ENCODE measurements around the gene SIGLEC5. TPM values are rescaled to one million over a fixed set of nuclear protein-coding genes. Genes with fewer than 3 reads are reported as not detected.

Gene SIGLEC5
- total and polyA plus RNA-seq, 2 of the 8 experiments (the other 6 are each of a cell fraction or from before 2014, with no cell fraction given): not detected

DNA sequence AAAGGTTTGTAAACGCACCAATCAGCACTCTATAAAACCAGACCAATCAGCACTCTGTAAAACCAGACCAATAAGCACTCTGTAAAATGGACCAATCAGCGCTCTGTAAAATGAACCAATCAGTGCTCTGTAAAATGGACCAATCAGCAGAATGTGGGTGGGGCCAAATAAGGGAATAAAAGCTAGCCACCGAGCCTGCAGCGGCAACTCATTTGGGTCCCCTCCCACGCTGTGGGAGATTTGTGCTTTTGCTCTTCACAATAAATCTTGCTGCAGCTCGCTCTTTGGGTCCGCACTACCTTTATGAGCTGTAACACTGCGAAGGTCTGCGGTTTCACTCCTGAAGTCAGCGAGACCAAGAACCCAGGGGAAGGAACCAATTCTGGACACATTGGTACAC lies 31.1 kb downstream of the SIGLEC5 start:
- H3K9ac ChIP-seq (replicated peaks in 1 of 4; ENCODE audit: extremely low read depth in 1 of 4, low read depth in 3 of 4, low read length in 3 of 4): no peak overlapping the region
- H3K27ac ChIP-seq (ENCODE audit: low read depth, low read length): no peak overlapping the region
- H3K18ac ChIP-seq (ENCODE audit: extremely low read depth, low read length): no peak overlapping the region
- H3K56ac ChIP-seq (replicated peaks; ENCODE audit: insufficient read length, low read depth, low read length): no peak overlapping the region
- no peaks in the 10 kb centered on the region for H4K20me1 ChIP-seq (replicated peaks in 1 of 2; ENCODE audit: control insufficient read depth in 1 of 2, insufficient read depth in 2 of 2, low read length in 2 of 2)
- peaks cover 22 to 54% of the 10 kb centered on the region in 2 experiments; a peak in 3 of 4 replicates for H3K9me3 ChIP-seq (ENCODE audit: insufficient read depth in 2 of 2, low read depth in 1 of 2, low read length in 1 of 2)
- H2AK5ac ChIP-seq (ENCODE audit: low read depth, low read length): no peak overlapping the region
- H2AFZ ChIP-seq (ENCODE audit: low read length): no peak overlapping the region
- no peaks in the 10 kb centered on the region for H3K79me2 ChIP-seq (ENCODE audit: control insufficient read depth in 1 of 2, insufficient read depth in 2 of 2, low read length in 2 of 2)
- DNase-seq (ENCODE audit: low read depth in 1 of 2, low spot score in 2 of 2): no peak
- ChIA-PET POLR2A (ENCODE audit: partially characterized antibody) (no interaction called here), CTCF (ENCODE audit: partially characterized antibody) (interaction anchor here (0.9 to 2.6 kb wide), 5 partner anchors 9 to 179 kb away, joined by 3 to 12 read pairs (median 3); no protein-coding TSS in a partner anchor)
- H3K4me2 ChIP-seq (ENCODE audit: insufficient read depth in 1 of 2, low read depth in 2 of 2, low read length in 2 of 2): no peak overlapping the region
- H3K14ac ChIP-seq (ENCODE audit: insufficient read length): no peak overlapping the region
- H4K8ac ChIP-seq (ENCODE audit: extremely low read depth, insufficient read depth, low read length): no peak overlapping the region
- H2BK120ac ChIP-seq (replicated peaks; ENCODE audit: low read depth, low read length): no peak overlapping the region
- no peak overlapping the region for H3K23ac ChIP-seq (ENCODE audit: insufficient read length)
- no peak overlapping the region for H4K91ac ChIP-seq (replicated peaks; ENCODE audit: insufficient read length, low read length)
- H2BK12ac ChIP-seq (ENCODE audit: low read depth, low read length): no peak overlapping the region
- H3K79me1 ChIP-seq (ENCODE audit: low read depth, low read length): no peaks in the 10 kb centered on the region
- no peaks in the 10 kb centered on the region; a peak in 1 of 7 replicates for H3K4me1 ChIP-seq (replicated peaks in 1 of 4; ENCODE audit: control insufficient read depth in 3 of 4, insufficient read depth in 4 of 4, low read length in 3 of 4)
- 0 out of 7 replicates have a peak, but pooled peaks cover 0 to 2% (median 0%) of the 10 kb centered on the region in 4 experiments for H3K27me3 ChIP-seq (replicated peaks in 1 of 4; ENCODE audit: control insufficient read depth in 3 of 4, extremely low read depth in 1 of 4, insufficient read depth in 3 of 4, low read length in 3 of 4)
- H2BK20ac ChIP-seq (ENCODE audit: low read length): no peak overlapping the region
- 89% methylated on average over 10 of the region's 10 CpGs; no CpG with 5 or more reads in 1 of the 2 experiments for WGBS, 2 experiments (ENCODE audit: extremely low coverage in 1 of 2, insufficient coverage in 1 of 2, insufficient read length in 1 of 2, insufficient replicate concordance in 2 of 2, low coverage in 1 of 2, low lambda C conversion rate in 2 of 2, missing lambda C conversion rate in 1 of 2)
- peaks cover 3% of the 10 kb centered on the region for H3K23me2 ChIP-seq (ENCODE audit: low read depth, low read length)
- no peak overlapping the region for H3K4ac ChIP-seq (replicated peaks; ENCODE audit: insufficient read length, low read depth, low read length)
- no peak for FAIRE-seq
- no peak overlapping the region for H4K5ac ChIP-seq (ENCODE audit: insufficient read length, low read depth, low read length)
- H2BK5ac ChIP-seq (ENCODE audit: low read depth, low read length): no peak overlapping the region
- H3K4me3 ChIP-seq (ENCODE audit: extremely low read depth in 1 of 4, insufficient read depth in 2 of 4, low read depth in 3 of 4, low read length in 4 of 4): no peak overlapping the region
- no peaks in the 10 kb centered on the region for H3K36me3 ChIP-seq (ENCODE audit: control insufficient read depth in 2 of 4, insufficient read depth in 4 of 4, low read length in 3 of 4)
- no peak overlapping the region for H2BK15ac ChIP-seq (ENCODE audit: low read length)
- no peak for TF ChIP-seq SIRT6 (IDR thresholded peaks at IDR 0.05; ENCODE audit: low read length)
- TF ChIP-seq PHF8 (conservative IDR thresholded peaks at IDR 0.05; ENCODE audit: low read depth, low read length): no peak
- TF ChIP-seq EP300 (IDR thresholded peaks at IDR 0.05; ENCODE audit: borderline replicate concordance in 1 of 2, low read depth in 2 of 2, low read length in 2 of 2): no peak
- no peak for TF ChIP-seq POLR2AphosphoS5 (IDR thresholded peaks at IDR 0.05; ENCODE audit: low read depth, low read length)
- no peak for TF ChIP-seq SP4 (IDR thresholded peaks at IDR 0.05; ENCODE audit: low read length)
- no peak for TF ChIP-seq TEAD4 (IDR thresholded peaks at IDR 0.05; ENCODE audit: low read depth, low read length)
- TF ChIP-seq SP2 (IDR thresholded peaks at IDR 0.05; ENCODE audit: low read length): no peak
- no peak for TF ChIP-seq GABPA (IDR thresholded peaks at IDR 0.05; ENCODE audit: borderline replicate concordance, insufficient read depth, low read length)
- TF ChIP-seq RBBP5 (IDR thresholded peaks at IDR 0.05; ENCODE audit: borderline replicate concordance, low read depth, low read length): no peak
- no peak for TF ChIP-seq CBX5 (IDR thresholded peaks at IDR 0.05; ENCODE audit: low read depth, low read length)
- no peak for TF ChIP-seq NANOG (IDR thresholded peaks at IDR 0.05; ENCODE audit: insufficient read depth, low read depth, low read length, poor library complexity, severe bottlenecking)
- TF ChIP-seq, protein P1, sequence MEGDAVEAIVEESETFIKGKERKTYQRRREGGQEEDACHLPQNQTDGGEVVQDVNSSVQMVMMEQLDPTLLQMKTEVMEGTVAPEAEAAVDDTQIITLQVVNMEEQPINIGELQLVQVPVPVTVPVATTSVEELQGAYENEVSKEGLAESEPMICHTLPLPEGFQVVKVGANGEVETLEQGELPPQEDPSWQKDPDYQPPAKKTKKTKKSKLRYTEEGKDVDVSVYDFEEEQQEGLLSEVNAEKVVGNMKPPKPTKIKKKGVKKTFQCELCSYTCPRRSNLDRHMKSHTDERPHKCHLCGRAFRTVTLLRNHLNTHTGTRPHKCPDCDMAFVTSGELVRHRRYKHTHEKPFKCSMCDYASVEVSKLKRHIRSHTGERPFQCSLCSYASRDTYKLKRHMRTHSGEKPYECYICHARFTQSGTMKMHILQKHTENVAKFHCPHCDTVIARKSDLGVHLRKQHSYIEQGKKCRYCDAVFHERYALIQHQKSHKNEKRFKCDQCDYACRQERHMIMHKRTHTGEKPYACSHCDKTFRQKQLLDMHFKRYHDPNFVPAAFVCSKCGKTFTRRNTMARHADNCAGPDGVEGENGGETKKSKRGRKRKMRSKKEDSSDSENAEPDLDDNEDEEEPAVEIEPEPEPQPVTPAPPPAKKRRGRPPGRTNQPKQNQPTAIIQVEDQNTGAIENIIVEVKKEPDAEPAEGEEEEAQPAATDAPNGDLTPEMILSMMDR (IDR thresholded peaks at IDR 0.05; ENCODE audit: control extremely low read depth in 1 of 3, insufficient read depth in 1 of 3, low read depth in 1 of 3, low read length in 3 of 3): no peak
